Heart left ventricle (tissue), 16 donors: ENCODE measurements around the gene ZNF789. TPM values are rescaled to one million over a fixed set of nuclear protein-coding genes. Genes with fewer than 3 reads are reported as not detected.

Experiments
- ATAC-seq, 4 donors: fragments of 200-7000 bp; cut with Tn5 transposase; one replicate each; pipeline ENCODE4 v1.9.1; 2020 to 2022; ENCODE audit warnings: moderate library complexity in 4 of 4, mild to moderate bottlenecking in 3 of 4, moderate number of reproducible peaks in 1 of 4
- DNase-seq, 5 donors: peaks; one replicate each; pipeline ENCODE4 v3.0.0-alpha.2; 2020
- H3K27ac ChIP-seq, 12 donors: fragments of 200-600 bp; sonication (generic) in 4 of 12; one replicate each; pipeline versions ENCODE4 v1.5.0 to v1.8.0; 2016 to 2022; ENCODE audit warnings: mild to moderate bottlenecking in 2 of 12
- H3K27me3 ChIP-seq, 9 donors: fragments of 200-600 bp; sonication (generic) in 2 of 9; one replicate each; pipeline versions ENCODE4 v1.5.1 to v1.8.0; 2016 to 2022; ENCODE audit warnings: mild to moderate bottlenecking in 3 of 9
- H3K36me3 ChIP-seq, 9 donors: fragments of 200-600 bp; sonication (generic) in 2 of 9; one replicate each; pipeline versions ENCODE4 v1.5.0 to v1.8.0; 2018 to 2022; ENCODE audit warnings: mild to moderate bottlenecking in 2 of 9
- H3K4me1 ChIP-seq, 12 donors: fragments of 200-600 bp; sonication (generic) in 4 of 12; one replicate each; pipeline versions ENCODE4 v1.5.0 to v1.8.0; 2016 to 2022; ENCODE audit warnings: mild to moderate bottlenecking in 3 of 12
- H3K4me3 ChIP-seq, 12 donors: fragments of 200-600 bp; sonication (generic) in 4 of 12; one replicate each; pipeline versions ENCODE4 v1.5.0 to v1.8.0; 2017 to 2022; ENCODE audit warnings: mild to moderate bottlenecking in 9 of 12, moderate library complexity in 4 of 12
- H3K9me3 ChIP-seq, 12 donors: fragments of 200-600 bp; sonication (generic) in 4 of 12; one replicate each; pipeline versions ENCODE4 v1.5.0 to v1.8.0; 2016 to 2022; ENCODE audit warnings: mild to moderate bottlenecking in 1 of 12
- CTCF ChIP-seq, 12 donors: fragments of 200-600 bp; sonication (generic) in 4 of 12; IDR thresholded peaks; one replicate each; pipeline versions ENCODE4 v1.5.0 to v1.8.0; 2018 to 2022; ENCODE audit warnings: antibody characterized with exemption in 12 of 12, mild to moderate bottlenecking in 5 of 12
- POLR2A ChIP-seq, 2 donors: fragments of 450-650 bp; IDR thresholded peaks; one replicate each; pipeline ENCODE4 v1.6.1; 2017; ENCODE audit warnings: antibody characterized with exemption in 2 of 2, mild to moderate bottlenecking in 2 of 2, moderate library complexity in 2 of 2
- WGBS, 4 donors: extraction: QIAGEN DNeasy Blood & Tissue Kit in 2 of 4; methylation state at CpG; one replicate each; pipeline versions ENCODE4 v1.1.5 to v1.1.7; 2013 to 2018; 5-methylcytosine and 5-hydroxymethylcytosine counted together
- intact Hi-C, 10 donors: fragments of 100-400 bp; cut with DNase I; formaldehyde crosslinking; loops; one replicate each; pipeline versions ENCODE4 v1.11.1 to v1.14.2; 2022
- polyA plus RNA-seq, 2 donors: library from polyadenylated mRNA; stranded (reverse); fragments of 200-250 nt; gene quantifications; one replicate each; pipeline ENCODE4 v1.2.3, GENCODE V29; 2013
- total RNA-seq, 9 donors: library from RNA; depleted of rRNA in 2 of 9; stranded (reverse); fragments of >200 nt in 2 of 9; fragmentation: NEBNext Ultra II Directional in 3 of 9; extraction: Animal tissue kit (Norgen Biotek cat#: 25700) in 3 of 9; gene quantifications; one replicate each; pipeline versions ENCODE4 v1.1.0 to v1.2.4, GENCODE V29; 2016 to 2023
- donor health status: ischemic (EF 13 %, LVEDD 7.1; RV severe dilation, severe dysfunction).
- donor health status: healthy with polysubstance abuse.
- donor health status: DM: no; HTN: yes; CAD: no.
- donor health status: DM: no; HTN: no; CAD: no.
- donor health status: ischemic (EF 25% LVEDD 6.9; RV normal size, moderate dysfunction).
- donor health status: ischemic (EF 25% LVEDD 5.7; RV mildly dilated, moderate dysfunction).
- donor health status: healthy.
- donor health status: DM: yes; HTN: yes; CAD: no.
- donor health status: ischemic (EF 35%, LVEDD 5.7; RV mildly dilated, moderate dysfunction).
- donor health status: nonischemic (EF 11% LVEDD 7.7; RV severe dilation, severe dysfunction).
- donor health status: DM: yes; HTN: yes; CAD: no.
- donor health status: PGD.
- donor health status: ischemic (EF 29% LVEDD 5.4; RV normal size, mild dysfunction).
- donor health status: nonischemic (EF 23%, LVEDD 6.1; RV moderate dilation, normal function).

Gene ZNF789
- total and polyA plus RNA-seq, 11 donors, result 2.1 to 5.2 (median 3.3) TPM

DNA sequence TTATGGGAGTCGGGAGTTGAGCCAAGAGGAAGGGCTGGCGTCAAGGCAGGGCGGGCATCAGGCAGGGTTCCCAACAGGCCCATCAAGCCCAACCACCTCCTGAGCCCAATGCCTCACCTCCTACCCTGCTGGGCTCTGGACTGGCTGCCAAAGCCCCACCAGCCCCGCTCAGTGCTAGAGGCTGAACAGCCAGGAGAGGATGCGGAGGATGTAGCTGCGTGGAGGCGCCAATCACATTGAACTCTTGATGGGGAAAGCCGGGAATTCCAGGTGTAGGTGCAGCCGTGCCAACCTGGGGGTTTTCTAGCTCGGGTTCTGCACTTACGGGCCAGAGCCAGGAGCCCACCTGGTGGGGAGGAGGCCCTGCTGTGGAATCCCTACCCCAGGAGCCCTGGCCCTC lies 19.6 kb upstream of the ZNF789 start:
- WGBS, 4 donors, result 72 to 79% (median 74%) methylated on average over 5 to 11 of the region's 11 CpGs
- Histone ChIP-seq H3K4me1 (peaks cover 0 to 24% (median 8%) of the 10 kb centered on the region in 12 donors), H3K36me3 (peaks cover 7 to 100% (median 95%) of the 10 kb centered on the region in 9 donors), H3K27ac (peak overlapping the region in 5 of 12 donors; percentile 25 to 64 (median 59)), H3K4me3 (no peak overlapping the region), H3K9me3 (no peaks in the 10 kb centered on the region), H3K27me3 (no peaks in the 10 kb centered on the region)
- peak; percentile 43 to 67 (median 59) for ATAC-seq
- TF ChIP-seq CTCF (IDR thresholded peaks at IDR 0.05) (no peak), POLR2A (IDR thresholded peaks at IDR 0.05) (no peak)
- DNase-seq, result peak in 3 of 5 donors; percentile 40 to 63 (median 47)
- intact Hi-C loops, result no loop called here

GRCh38 chr7:99455874-99456273 lies 16.8 kb upstream of the ZNF789 start:
- no peak for ATAC-seq
- intact Hi-C loops, result no loop called here
- peaks cover 0 to 41% (median 18%) of the 10 kb centered on the region in 12 donors for H3K4me1 ChIP-seq
- H3K27me3 ChIP-seq, result no peaks in the 10 kb centered on the region
- peaks cover 0 to 99% (median 90%) of the 10 kb centered on the region in 9 donors for H3K36me3 ChIP-seq
- WGBS, 4 donors, result 71 to 92% (median 83%) methylated on average over 4 to 9 of the region's 9 CpGs
- H3K9me3 ChIP-seq, result no peaks in the 10 kb centered on the region
- no peak overlapping the region for H3K27ac ChIP-seq
- H3K4me3 ChIP-seq, result no peak overlapping the region
- DNase-seq, result no peak
- no peak for TF ChIP-seq CTCF (IDR thresholded peaks at IDR 0.05)
- no peak for TF ChIP-seq POLR2A (IDR thresholded peaks at IDR 0.05)

- H3K4me1 ChIP-seq, result peaks cover 1 to 44% (median 21%) of the 10 kb centered on the region in 12 donors
- DNase-seq (no peak), ATAC-seq (no peak)
- intact Hi-C loops, result no loop called here
- no peak overlapping the region for H3K4me3 ChIP-seq
- no peak overlapping the region for H3K27ac ChIP-seq
- no peaks in the 10 kb centered on the region for H3K27me3 ChIP-seq
- H3K36me3 ChIP-seq, result peaks cover 0 to 94% (median 88%) of the 10 kb centered on the region in 9 donors
- H3K9me3 ChIP-seq, result no peaks in the 10 kb centered on the region
- 57 to 71% (median 67%) methylated on average over 9 to 13 of the region's 13 CpGs for WGBS, 4 donors
- TF ChIP-seq CTCF (IDR thresholded peaks at IDR 0.05) (no peak), POLR2A (IDR thresholded peaks at IDR 0.05) (no peak)
Observed at GRCh38 chr7:99456288-99456687, 16.4 kb upstream of the ZNF789 start.

- Histone ChIP-seq H3K9me3 (no peaks in the 10 kb centered on the region), H3K27ac (no peak overlapping the region), H3K27me3 (no peaks in the 10 kb centered on the region), H3K4me3 (no peak overlapping the region), H3K36me3 (peaks cover 0 to 90% (median 81%) of the 10 kb centered on the region in 9 donors), H3K4me1 (peaks cover 5 to 43% (median 21%) of the 10 kb centered on the region in 12 donors)
- intact Hi-C loops, result no loop called here
- DNase-seq (no peak), ATAC-seq (no peak)
- TF ChIP-seq CTCF (IDR thresholded peaks at IDR 0.05) (no peak), POLR2A (IDR thresholded peaks at IDR 0.05) (no peak)
- 71 to 81% (median 78%) methylated on average over 6 of the region's 6 CpGs for WGBS, 4 donors
Observed at GRCh38 chr7:99457050-99457649, 15.5 kb upstream of the ZNF789 start.
